Activated T-cell treated with anti-CD3 and anti-CD28 coated beads for 24 hours (primary cell): ENCODE results near the gene C16orf54.
"Not testable (repeated sequence)": the region's sequence is repeated elsewhere in the genome, so short reads cannot be mapped to it uniquely, and the experiment has no call there.

Experiments
- DNase-seq: peaks from one replicate; pipeline ENCODE4 v3.0.0-alpha.2; 2020; ENCODE audit warnings: low read depth

C16orf54 gene

DNA sequence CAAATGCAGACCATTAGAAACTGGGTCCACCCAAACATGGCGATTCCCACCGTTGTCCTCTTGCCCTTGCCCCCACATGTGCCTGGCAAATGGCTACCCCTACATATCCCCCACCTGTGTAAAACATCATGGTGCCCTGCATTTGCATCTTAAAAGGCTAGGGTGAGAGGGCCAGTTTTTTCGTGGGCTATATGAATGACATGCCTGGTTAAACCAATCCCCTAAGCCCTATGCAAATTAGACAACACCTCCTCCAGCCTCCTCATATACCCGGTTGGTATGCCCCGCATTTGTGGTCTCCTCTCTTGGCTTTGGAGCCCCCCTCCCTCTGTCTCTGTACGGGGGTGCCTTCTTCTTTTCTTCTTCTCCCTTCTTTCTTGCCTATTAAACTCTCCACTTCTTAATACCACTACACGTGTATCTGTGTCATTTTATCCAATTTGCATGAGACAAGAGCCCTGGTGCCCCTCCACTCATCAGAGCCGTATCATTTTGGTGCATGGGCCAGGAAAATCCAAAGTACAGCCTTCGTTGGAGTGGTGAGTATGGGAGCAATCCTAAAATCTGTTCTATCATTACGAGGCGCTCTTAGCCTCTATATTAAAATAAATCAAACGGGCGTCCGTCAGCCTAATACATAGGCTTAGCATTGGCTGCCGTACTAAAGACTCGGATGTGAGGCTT, 36.7 kb downstream of the C16orf54 start:
- DNase-seq: no peak

DNA sequence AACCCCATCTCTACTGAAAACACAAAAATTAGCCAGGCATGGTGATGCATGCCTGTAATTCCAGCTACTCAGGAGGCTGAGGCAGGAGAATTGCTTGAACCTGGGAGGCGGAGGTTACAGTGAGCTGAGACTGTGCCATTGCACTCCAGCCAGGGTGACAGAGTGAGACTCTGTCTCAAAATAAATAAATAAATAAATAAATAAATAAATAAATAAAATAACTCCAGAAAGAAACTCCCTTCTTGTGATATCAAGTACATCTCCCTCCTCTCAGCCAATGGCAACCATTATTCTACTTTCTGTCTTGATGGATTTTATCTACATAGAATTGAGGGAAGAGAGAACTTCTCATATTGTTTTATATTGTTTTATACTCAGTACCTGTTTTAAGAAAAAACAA, 38.6 kb downstream of the C16orf54 start:
- not testable (repeated sequence) for DNase-seq

- DNase-seq: no peak
Measured at GRCh38 chr16:29705030-29705429, 40.8 kb downstream of the C16orf54 start.

- peak; percentile 1 for DNase-seq
Measured at GRCh38 chr16:29702269-29702668, 43.5 kb downstream of the C16orf54 start.

GRCh38 chr16:29701214-29701555, 44.6 kb downstream of the C16orf54 start:
- no peak for DNase-seq

GRCh38 chr16:29700253-29700987, 45.4 kb downstream of the C16orf54 start:
- DNase-seq: peak; percentile 62

DNA sequence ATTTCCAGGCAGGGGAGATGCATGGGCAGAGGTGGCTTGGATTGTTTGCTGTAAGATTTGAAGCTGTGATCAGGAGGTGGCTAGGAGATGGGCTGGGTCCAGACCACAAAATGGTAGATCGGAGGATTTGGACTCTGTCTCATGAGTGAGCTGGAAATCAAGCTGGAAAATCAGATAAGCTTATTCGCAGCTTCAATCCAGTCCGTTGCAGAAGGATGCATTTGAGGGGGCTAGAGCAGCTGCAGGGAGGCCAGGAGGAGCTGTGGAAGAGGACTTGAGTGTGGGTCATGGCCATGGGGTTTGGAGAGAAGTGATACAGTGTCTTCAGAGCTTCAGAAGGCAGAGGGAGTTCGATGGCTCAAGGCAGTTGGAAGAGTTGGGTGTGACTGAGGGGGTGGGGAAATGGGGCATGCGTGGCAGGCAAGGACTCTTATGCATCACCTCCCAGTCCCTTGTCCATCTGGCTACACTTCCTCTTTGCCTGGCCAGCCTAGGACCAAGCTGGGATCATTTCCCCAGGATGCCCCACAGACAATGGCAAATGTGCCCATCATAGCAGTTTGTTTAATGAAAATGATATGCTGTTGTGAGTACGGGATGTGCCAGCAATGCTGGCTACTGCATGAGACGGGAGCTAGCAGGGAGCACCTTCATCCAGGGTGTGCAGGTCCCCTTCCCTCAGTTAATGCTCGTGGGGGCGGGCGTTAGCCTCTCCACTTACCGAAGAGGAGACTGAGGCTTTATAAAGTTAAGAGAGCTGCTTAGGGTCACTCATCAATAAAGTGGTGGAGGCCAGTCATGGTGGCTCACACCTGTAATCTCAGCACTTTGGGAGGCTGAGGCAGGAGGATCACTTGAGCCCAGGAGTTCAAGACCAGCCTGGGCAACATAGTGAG, 46.2 kb downstream of the C16orf54 start:
- DNase-seq: no peak

DNA sequence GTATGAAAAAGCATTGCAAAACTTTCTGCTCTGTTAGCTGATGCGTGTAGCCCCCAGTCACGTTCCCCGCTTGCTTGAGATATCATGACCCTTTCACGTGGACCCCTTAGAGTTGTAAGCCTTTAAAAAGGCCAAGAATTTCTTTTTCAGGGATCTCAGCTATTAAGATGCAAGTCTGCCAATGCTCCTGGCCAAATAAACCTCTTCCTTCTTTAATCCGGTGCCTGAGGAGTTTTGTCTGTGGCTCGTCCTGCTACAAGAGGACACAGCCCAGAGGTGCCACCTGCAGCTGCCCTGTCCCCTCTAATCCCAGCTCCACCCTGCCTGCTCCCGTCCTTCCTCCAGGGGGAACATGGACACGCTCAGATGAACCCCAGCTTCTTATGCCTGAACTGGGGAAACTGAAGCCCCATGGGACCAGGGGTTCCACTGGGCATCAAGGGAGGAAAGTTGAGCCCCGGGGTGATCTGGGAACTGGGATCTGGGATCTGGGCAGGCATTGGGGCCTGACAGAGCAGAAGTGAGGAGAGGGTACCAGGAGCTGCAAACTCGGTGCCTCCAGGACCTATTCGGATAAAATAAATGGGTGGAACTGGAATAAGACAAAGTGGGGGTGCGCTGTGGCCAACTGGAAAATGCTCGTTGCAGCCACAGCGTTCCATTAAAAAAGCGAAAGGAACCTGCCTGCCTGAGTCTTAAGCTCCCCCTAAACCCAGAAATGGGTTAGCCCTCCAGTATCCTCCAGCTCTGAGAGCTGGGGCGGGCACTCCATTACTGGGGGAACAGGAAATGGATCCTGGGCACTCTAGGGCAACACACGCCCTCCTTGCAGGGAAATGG, 47.1 kb downstream of the C16orf54 start:
- no peak for DNase-seq

- DNase-seq: no peak
Measured at GRCh38 chr16:29698042-29698441, 47.7 kb downstream of the C16orf54 start.

- DNase-seq: no peak
Measured at GRCh38 chr16:29697391-29697790, 48.4 kb downstream of the C16orf54 start.

GRCh38 chr16:29696881-29697331, 48.9 kb downstream of the C16orf54 start:
- DNase-seq: no peak

GRCh38 chr16:29695675-29696074, 50.1 kb downstream of the C16orf54 start:
- DNase-seq: not testable (repeated sequence)

- no peak for DNase-seq
Measured at GRCh38 chr16:29694384-29695195, 51.2 kb downstream of the C16orf54 start.

DNA sequence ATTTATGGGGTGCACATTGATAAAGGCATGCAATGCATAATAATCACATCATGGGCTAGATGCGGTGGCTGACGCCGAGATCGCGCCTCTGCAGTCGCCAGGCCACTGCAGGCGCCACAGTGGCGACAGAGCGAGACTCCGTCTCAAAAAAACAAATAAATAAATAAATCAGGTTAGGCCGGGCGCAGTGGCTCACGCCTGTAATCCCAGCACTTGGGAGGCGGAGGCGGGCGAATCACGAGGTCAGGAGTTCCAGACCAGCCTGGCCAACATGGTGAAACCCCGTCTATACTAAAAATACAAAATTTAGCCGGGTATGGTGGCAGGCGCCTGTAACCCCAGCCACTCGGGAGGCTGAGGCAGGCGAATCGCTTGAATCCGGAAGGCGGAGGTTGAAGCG, 53.2 kb downstream of the C16orf54 start:
- not testable (repeated sequence) for DNase-seq
